NCI-H1092 treated with DMSO at 0.1 percent for 48 hours (cell line): Measurements from ENCODE around the gene CLOCK.

Experiments used
- DNase-seq: peaks from one replicate; lab custom pipeline; 2025; lab: John Stamatoyannopoulos, UW

The CLOCK gene

GRCh38 chr4:55539658-55540057, 7.1 kb downstream of the CLOCK start:
- DNase-seq = no peak

GRCh38 chr4:55538531-55538930, 8.2 kb downstream of the CLOCK start:
- no peak for DNase-seq

DNA sequence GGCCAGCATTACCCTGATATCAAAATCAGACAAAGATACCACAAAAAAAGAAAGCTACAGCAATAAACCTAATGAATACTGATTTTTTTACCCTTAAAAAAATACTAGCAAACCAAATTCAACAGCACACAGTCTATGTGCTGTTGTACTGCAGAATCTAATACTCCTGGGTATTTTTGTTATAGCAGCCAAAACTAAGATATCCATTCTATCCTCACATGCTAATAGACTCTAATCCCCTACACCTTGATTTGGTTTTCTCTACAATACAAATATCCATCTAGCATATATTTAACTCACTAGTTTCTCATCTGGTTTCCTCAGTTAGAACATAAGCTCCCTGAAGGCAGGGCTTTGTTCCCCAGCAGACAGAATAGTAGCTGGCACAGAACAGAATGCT, 12.4 kb downstream of the CLOCK start:
- DNase-seq = no peak

DNA sequence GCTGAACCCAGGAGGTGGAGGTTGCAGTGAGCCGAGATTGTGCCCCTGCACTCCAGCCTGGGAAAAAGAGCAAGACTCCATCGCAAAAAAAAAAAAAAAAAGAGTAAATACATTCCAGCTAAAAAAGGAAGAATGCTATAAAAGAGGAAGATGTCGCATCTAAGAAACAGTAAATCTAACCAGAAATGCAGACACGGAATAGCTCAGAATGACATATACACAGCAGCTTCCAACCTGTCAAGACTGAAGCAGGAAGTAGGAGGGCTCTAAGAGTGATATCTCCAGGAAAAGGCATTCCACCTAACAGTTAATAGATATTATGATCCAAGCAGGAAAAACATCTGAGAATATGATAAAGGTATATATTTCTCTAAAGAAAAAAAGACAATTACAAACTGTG, 16.0 kb downstream of the CLOCK start:
- no peak for DNase-seq

- DNase-seq = no peak
Observed at GRCh38 chr4:55530167-55530566, 16.5 kb downstream of the CLOCK start.

- DNase-seq = no peak
Observed at GRCh38 chr4:55528491-55528890, 18.2 kb downstream of the CLOCK start.

- DNase-seq = no peak
Observed at GRCh38 chr4:55524844-55525571, 21.7 kb downstream of the CLOCK start.

DNA sequence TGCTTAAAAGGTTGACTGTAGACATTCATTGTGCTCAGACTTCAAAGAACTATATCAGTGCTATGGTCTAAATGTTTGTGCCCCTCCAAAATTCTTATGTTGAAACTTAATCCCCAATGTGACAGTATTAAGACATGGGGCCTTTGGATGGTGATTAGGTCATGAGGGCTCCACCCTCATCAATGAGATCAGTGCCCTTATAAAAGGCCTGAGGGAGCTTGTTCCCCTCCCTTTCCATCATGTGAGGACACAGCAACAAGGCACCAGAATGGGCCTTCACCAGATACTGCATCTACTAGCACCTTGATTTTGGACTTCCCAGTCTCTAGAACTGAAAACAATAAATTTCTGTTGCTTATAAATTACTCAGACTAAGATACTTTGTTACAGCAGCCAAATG, 28.3 kb downstream of the CLOCK start:
- DNase-seq = no peak

DNA sequence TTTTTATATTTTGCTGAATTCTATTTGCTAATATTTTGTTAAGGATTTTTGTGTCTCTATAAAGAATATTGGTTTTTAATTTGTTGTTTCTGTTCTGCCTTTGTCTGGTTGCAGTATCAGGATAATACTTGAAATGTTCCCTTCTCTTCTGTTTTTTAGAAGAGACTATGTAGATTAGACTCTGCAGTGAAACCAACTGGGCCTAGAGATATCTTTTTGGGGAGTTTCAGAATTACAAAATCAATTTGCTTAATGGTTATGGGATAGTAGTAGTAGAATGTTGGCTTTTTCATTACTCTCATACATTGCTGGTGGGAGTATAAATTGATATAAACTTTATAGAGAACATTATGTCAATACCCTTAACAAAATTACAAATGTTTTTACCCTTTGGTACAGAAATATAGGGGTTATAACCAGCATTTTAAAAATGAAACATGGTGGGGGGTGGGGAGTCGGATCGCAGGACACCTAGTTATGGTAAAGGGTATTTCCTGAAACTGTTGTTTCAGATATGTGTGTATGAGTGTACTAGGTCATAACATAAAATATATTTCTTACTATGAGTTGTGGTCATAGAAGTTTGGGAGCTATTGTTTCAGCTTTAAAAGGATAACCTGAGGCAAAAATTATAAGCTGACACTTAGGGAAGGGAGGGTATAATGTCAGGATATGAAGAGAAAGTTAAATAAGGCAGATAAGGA, 29.0 kb downstream of the CLOCK start:
- no peak for DNase-seq

DNA sequence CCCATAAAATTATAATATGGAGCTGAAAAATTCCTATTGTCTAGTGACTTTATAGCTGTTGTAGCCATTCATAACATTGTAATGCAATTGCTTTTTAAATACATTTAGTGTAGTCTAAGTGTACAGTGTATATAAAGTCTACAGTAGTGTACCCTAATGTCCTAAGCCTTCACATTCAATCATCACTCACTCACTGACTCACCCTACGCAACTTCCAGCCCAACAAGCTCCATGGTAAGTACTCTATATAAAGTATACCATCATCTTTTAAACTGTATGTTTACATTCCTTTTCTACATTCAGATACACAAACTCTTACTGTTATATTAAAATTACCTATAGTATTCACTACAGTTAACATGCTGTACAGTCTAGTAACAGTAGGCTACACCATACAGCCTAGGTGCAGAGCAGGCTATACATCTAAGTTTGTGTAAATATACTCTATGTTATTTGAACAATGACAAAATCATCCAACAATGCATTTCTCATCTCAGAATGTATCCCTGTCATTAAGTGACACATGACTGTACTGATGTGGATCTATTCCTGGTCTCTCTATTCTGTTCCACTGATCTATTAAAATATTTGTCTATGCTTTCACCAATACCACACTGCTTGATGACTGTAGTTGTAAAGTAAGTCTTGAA, 33.7 kb downstream of the CLOCK start:
- DNase-seq = no peak

GRCh38 chr4:55512077-55512476, 34.6 kb downstream of the CLOCK start:
- no peak for DNase-seq

- no peak for DNase-seq
Observed at GRCh38 chr4:55510685-55511084, 36.0 kb downstream of the CLOCK start.

DNA sequence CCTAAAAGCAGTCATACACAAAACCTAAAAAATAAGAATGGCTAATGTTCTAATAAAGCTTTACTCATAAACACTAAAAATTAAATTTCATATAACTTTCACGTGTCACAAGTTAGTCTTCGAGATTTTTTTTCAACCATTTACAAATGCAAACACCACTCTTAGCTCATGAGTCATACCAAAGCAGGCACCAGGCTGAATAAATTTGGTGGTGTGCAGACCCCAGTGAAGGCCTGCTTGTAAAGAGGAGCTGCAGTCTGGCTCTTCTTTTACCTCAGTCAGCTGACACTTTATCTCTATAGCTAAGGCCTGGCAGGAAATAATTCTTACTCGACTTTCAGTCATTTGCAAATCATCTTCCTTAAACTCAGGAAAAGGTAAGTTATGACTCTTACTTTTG, 37.4 kb downstream of the CLOCK start:
- no peak for DNase-seq

GRCh38 chr4:55507612-55508011, 39.1 kb downstream of the CLOCK start:
- no peak for DNase-seq

- no peak for DNase-seq
Observed at GRCh38 chr4:55503169-55503568, 43.5 kb downstream of the CLOCK start.

DNA sequence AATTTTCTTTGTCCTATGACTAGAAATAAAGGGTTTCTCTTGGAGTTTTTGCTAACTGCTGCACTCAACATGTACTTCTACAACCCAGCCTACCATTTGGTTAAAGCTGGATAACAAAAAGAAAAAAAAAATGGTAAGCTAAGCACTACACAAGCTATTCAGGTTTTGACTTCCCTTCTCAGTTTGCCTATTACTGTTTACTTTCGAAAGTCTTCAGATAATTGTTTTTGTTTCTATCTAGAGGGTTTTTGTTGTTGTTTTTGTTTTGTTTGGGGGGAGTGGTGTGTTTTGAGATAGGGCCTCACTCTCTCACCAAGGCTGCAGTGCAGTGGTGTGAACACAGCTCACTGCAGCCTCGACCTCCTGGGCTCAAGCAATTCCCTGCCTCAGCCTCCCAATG, 46.6 kb downstream of the CLOCK start:
- DNase-seq = no peak

DNA sequence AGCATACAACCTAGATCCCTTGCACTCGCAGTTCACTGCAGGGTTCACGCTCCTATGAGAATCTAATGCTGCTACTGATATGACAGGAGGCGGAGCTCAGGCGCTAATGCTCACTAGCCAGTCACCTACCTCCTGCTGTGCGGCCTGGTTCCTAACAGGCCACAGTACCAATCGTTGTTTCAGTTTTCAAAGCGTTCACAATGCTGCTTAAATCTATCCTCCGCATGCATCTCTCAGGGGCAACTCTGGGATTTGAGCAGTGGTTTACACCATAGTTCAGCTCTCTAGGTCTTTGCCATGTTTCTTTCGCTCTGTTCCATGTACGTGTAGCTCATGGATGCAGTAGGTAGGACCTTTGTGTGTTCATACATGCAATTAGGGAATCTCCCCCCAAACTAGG, 47.2 kb downstream of the CLOCK start:
- no peak for DNase-seq

DNA sequence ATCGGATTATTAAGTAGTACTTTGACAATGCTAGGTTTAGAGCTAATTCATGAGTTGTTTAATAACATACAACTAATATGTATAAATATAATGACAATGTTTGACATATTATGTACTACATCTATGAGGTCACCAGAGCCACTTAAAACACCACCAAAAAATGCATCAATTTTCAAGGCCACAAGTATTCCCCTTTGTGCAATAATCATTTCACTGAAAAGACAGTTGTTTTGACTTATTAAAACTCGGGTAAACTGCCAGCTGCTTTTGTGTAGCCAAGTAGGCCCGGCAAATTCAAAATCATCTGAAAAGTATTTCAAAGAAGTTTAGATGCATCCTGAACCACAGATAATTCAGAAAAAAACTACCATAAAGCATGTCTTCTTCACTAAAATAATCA, 48.7 kb downstream of the CLOCK start:
- DNase-seq = no peak

DNA sequence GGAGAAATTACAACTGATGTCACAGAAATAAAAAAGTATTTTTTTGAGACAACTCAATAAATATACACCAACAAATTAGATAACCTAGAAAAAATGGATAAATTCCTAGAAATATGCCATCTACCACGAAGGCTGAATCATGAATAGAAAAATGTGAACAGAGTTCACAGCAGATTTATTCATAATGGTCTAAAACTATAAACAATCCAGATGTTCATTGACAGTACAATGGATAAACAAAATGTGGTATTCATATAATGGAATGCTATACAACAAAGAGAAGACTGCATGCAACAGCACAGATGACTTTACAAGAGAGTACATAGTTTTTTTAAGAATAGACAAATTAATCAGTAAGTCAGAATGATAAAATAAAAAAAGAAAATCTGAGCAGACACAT, 55.2 kb downstream of the CLOCK start:
- DNase-seq = no peak

DNA sequence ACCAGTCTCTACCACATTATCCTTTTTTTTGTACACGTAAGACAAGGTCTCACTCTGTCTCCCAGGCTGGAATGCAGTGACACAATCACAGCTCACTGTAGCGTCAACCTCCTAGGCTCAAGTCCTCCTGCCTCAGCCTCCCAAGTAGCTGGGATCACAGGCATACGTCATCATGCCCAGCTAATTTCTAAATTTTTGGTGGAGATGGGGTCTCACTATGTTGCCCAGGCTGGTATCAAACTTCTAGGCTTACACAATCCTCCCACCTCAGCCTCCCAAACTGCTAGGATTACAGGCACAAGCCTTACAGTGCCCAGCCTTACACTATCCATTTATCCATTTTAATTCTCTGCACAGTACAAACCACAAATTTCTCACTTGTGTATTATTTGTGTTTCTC, 58.0 kb downstream of the CLOCK start:
- DNase-seq = no peak

DNA sequence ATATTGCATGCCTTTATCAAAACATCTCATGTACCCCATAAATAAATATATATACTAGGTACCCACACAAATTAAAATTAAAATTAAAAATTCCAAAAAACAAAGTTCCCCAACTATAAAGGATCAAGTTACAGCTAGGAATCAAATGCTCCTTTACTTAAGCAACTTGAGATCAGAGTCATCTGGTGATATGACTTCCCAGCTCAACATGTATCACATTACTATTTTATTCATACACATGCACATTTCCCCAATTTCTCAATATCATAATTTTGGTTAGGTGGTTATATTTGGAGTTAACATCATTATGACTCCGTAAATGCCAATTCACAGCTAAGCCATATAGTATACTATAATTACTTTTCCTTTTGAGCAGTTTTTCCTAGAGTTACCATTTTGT, 60.9 kb downstream of the CLOCK start:
- no peak for DNase-seq

GRCh38 chr4:55483315-55483714, 63.4 kb downstream of the CLOCK start:
- DNase-seq = no peak
